HepG2 (cell line): ENCODE measurements around the gene GAS2L2. TPM values are rescaled to one million over a fixed set of nuclear protein-coding genes. Genes with fewer than 3 reads are reported as not detected.

Source experiments
- ATAC-seq: fragments of 200-7000 bp; cut with Tn5 transposase; 3 replicates; pipeline ENCODE4 v1.9.1; 2020; ENCODE audit warnings: mild to moderate bottlenecking, moderate library complexity
- BruUV-seq: library from RNA; stranded (reverse); fragments of 400-500 nt; replicated peaks from 2 replicates; lab custom pipeline; 2021; lab: Mats Ljungman, UMichigan
- CTCF ChIA-PET: fragments of 300-600 bp; formaldehyde crosslinking; extraction: SDS; loops from one replicate; lab custom pipeline; 2021; ENCODE audit warnings: low total read pairs, inconsistent platforms, low intra/inter-chr PET ratio; lab: Yijun Ruan, JAX
- POLR2A ChIA-PET: fragments of 350-600 bp; sonication (Branson Sonifier 250); formaldehyde crosslinking; loops from one replicate; lab custom pipeline; 2020; ENCODE audit warnings: antibody characterized with exemption, inconsistent platforms; lab: Yijun Ruan, JAX
- DNase-seq: peaks from one replicate; pipeline ENCODE4 v3.0.0-alpha.2; 2015; ENCODE audit warnings: low spot score
- FAIRE-seq: peaks from 3 replicates; lab custom pipeline; 2011; peaks lifted over from hg19 to GRCh38; lab: Jason Lieb, UNC
- H2AFZ ChIP-seq: one replicate; pipeline ENCODE4 v1.6.1; 2011; ENCODE audit warnings: low read length, inconsistent platforms
- H3K27ac ChIP-seq: fragments of 300-600 bp; 3 replicates; pipeline ENCODE4 v1.8.0; 2011; ENCODE audit warnings: mixed run types, mild to moderate bottlenecking, mixed read lengths, low read length, inconsistent platforms; ENCODE audit not compliant: insufficient read depth; ENCODE audit errors: extremely low read length
- H3K27me3 ChIP-seq, 2 experiments: fragments of 200-600 bp in 1 of 2; 2 replicates in 1 of 2; 3 replicates in 1 of 2; pipeline versions ENCODE4 v1.6.0 to v1.8.0; 2011; ENCODE audit warnings: low read length in 2 of 2, mild to moderate bottlenecking in 2 of 2, moderate library complexity in 2 of 2, inconsistent platforms in 1 of 2; ENCODE audit not compliant: insufficient read depth in 2 of 2, control insufficient read depth in 1 of 2
- H3K36me3 ChIP-seq, 2 experiments: fragments of 200-600 bp in 1 of 2; replicated peaks in 1 of 2; 2 replicates in 1 of 2; 3 replicates in 1 of 2; pipeline versions ENCODE4 v1.5.1 to v1.8.0; 2011; ENCODE audit warnings: low read length in 2 of 2, inconsistent platforms in 1 of 2; ENCODE audit not compliant: insufficient read depth in 2 of 2, control insufficient read depth in 1 of 2
- H3K4me1 ChIP-seq: 2 replicates; pipeline ENCODE4 v1.5.1; 2012; ENCODE audit warnings: low read length, inconsistent platforms; ENCODE audit not compliant: insufficient read depth
- H3K4me2 ChIP-seq: 2 replicates; pipeline ENCODE4 v1.6.0; 2011; ENCODE audit warnings: low read depth, low read length, inconsistent platforms
- H3K4me3 ChIP-seq, 3 experiments: fragments of 200-600 bp in 1 of 3; sonication (generic), shearing (Covaris generic) in 1 of 3; replicated peaks in 1 of 3; 2 replicates each; pipeline ENCODE4 v1.5.1; 2011 to 2016; ENCODE audit warnings: low read length in 3 of 3, inconsistent platforms in 2 of 3, low read depth in 2 of 3, mild to moderate bottlenecking in 2 of 3, control low read depth in 1 of 3, mixed read lengths in 1 of 3; ENCODE audit not compliant: insufficient read depth in 1 of 3
- H3K79me2 ChIP-seq: one replicate; pipeline ENCODE4 v1.6.1; 2011; ENCODE audit warnings: low read length, inconsistent platforms; ENCODE audit not compliant: insufficient read depth
- H3K9ac ChIP-seq: 2 replicates; pipeline ENCODE4 v1.6.0; 2011; ENCODE audit warnings: mild to moderate bottlenecking, low read depth, low read length, inconsistent platforms; ENCODE audit not compliant: insufficient read depth
- H3K9me3 ChIP-seq: 2 replicates; pipeline ENCODE4 v1.5.1; 2012; ENCODE audit warnings: mild to moderate bottlenecking, low read length
- H4K20me1 ChIP-seq: 2 replicates; pipeline ENCODE4 v1.6.0; 2011; ENCODE audit warnings: inconsistent platforms, mild to moderate bottlenecking, low read length, moderate library complexity; ENCODE audit not compliant: insufficient read depth
- CBX2 ChIP-seq, 2 experiments: fragments of 200-600 bp in 1 of 2; sonication (generic); formaldehyde crosslinking in 1 of 2; IDR thresholded peaks; 2 replicates each; pipeline versions ENCODE4 v1.7.0 to v1.8.1; 2018 to 2022; ENCODE audit warnings: low read depth in 2 of 2, low read length in 1 of 2, mild to moderate bottlenecking in 1 of 2, missing genetic modification reagents in 1 of 2
- GTF3A ChIP-seq: sonication (generic); formaldehyde crosslinking; conservative IDR thresholded peaks from 2 replicates; pipeline ENCODE4 v1.4.0; 2020; ENCODE audit warnings: mild to moderate bottlenecking, missing genetic modification reagents
- MAZ ChIP-seq, 2 experiments: sonication (generic) in 1 of 2; formaldehyde crosslinking in 1 of 2; IDR thresholded peaks; 2 replicates each; pipeline versions ENCODE4 v1.5.0 to v1.6.1; 2012 to 2020; ENCODE audit warnings: low read depth in 2 of 2, mild to moderate bottlenecking in 2 of 2, borderline replicate concordance in 1 of 2, improper control_type of control experiment in 1 of 2, low read length in 1 of 2, missing genetic modification reagents in 1 of 2, moderate library complexity in 1 of 2
- NBN ChIP-seq: fragments of 450-650 bp; conservative IDR thresholded peaks from 2 replicates; pipeline ENCODE4 v1.6.1; 2017
- YY1 ChIP-seq: IDR thresholded peaks from 2 replicates; pipeline ENCODE4 v1.6.1; 2011; ENCODE audit warnings: low read length, low read depth, moderate library complexity, mild to moderate bottlenecking; ENCODE audit not compliant: insufficient read depth, insufficient replicate concordance
- WGBS: methylation state at CpG from one replicate; pipeline ENCODE4 v1.1.6; 2017; ENCODE audit warnings: low lambda C conversion rate; 5-methylcytosine and 5-hydroxymethylcytosine counted together
- in situ Hi-C: cut with HindIII; loops from 2 replicates; pipeline ENCODE4 v1.10.0; 2017; ENCODE audit warnings: low pct_unique_long_range_greater_than_20kb; ENCODE audit not compliant: extremely low pct_ligation_motif_present
- intact Hi-C: fragments of 100-400 bp; cut with micrococcal nuclease; formaldehyde crosslinking; loops from one replicate; pipeline ENCODE4 v1.10.0; 2022; ENCODE audit not compliant: unreplicated experiment
- polyA plus RNA-seq, 8 experiments: library from polyadenylated mRNA; depleted of rRNA in 3 of 8; stranded (reverse) in 7 of 8; unstranded in 1 of 8; fragments of >200 nt; fragmentation: Illumina TruSeq in 4 of 8; extraction: Trizol in 4 of 8; gene quantifications; 2 replicates each; pipeline versions ENCODE4 v1.2.1 to v1.2.3, GENCODE V29; 2011 to 2016; ENCODE audit warnings: low read depth in 4 of 8, missing spikeins in 1 of 8, mixed read lengths in 1 of 8; ENCODE audit not compliant: insufficient read depth in 1 of 8
- total RNA-seq, 5 experiments: library from RNA; depleted of rRNA; stranded (reverse); fragments of >200 nt; fragmentation: Illumina TruSeq; extraction: Trizol; gene quantifications; 2 replicates each; pipeline ENCODE4 v1.2.3, GENCODE V29; 2016; ENCODE audit warnings: low read depth in 1 of 5
- TF ChIP-seq, protein P1 (sequence below): sonication (generic); formaldehyde crosslinking; IDR thresholded peaks from 2 replicates; pipeline ENCODE4 v1.5.0; 2020; ENCODE audit warnings: mild to moderate bottlenecking, missing genetic modification reagents
- TF ChIP-seq, protein P2 (sequence below): sonication (generic); formaldehyde crosslinking; IDR thresholded peaks from 2 replicates; pipeline ENCODE4 v1.5.0; 2020; ENCODE audit warnings: mild to moderate bottlenecking, missing genetic modification reagents
- TF ChIP-seq, protein P3 (sequence below): sonication (generic); formaldehyde crosslinking; IDR thresholded peaks from 2 replicates; pipeline ENCODE4 v1.9.0; 2021; ENCODE audit warnings: missing genetic modification reagents, mild to moderate bottlenecking, borderline replicate concordance

The GAS2L2 gene
- total and polyA plus RNA-seq, 2 of the 13 experiments (the other 11 are each of a cell fraction or from before 2014, with no cell fraction given), result not detected

DNA sequence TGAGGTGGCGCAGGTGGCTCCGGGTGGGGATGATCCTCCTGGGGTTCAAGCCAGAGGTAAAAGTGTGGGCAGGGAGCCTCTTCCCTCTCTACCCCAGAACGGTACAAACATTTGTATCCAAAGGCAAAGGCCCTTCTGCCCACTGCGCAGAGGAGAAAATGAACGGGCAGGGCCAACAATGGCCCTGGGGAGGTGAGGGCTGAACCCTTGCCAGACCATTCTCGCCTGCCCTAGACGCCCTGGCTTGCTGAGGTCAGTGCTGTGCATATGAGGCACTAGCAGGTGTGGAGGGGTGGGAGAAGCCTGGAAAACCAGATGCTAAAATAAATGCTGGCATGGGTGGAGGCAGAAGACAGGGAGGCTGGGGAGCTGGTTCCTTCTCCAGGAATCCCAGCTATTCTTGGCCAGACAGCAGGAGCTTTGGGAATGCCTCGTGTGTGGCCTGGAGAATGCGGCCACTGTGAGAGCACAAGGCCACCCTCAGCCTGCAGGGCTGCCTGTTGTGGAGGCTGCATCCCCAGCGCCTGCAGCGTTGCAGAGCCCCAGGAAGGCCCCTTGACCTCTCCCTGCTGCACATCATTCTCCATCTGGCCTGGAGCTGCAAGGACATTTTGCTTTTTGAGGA lies 12.2 kb upstream of the GAS2L2 start:
- DNase-seq (no peak), FAIRE-seq (no peak), ATAC-seq (no peak)
- peaks cover 3 to 33% of the 10 kb centered on the region in 2 experiments; a peak in 3 of 5 replicates for H3K27me3 ChIP-seq
- in situ Hi-C loops, result no loop called here
- no peak overlapping the region for H2AFZ ChIP-seq
- no peaks in the 10 kb centered on the region for H3K9me3 ChIP-seq
- BruUV-seq, result no TSS peak
- H3K79me2 ChIP-seq, result no peaks in the 10 kb centered on the region
- no peak for TF ChIP-seq GTF3A (CRISPR knock-in tag)
- TF ChIP-seq, protein P1, sequence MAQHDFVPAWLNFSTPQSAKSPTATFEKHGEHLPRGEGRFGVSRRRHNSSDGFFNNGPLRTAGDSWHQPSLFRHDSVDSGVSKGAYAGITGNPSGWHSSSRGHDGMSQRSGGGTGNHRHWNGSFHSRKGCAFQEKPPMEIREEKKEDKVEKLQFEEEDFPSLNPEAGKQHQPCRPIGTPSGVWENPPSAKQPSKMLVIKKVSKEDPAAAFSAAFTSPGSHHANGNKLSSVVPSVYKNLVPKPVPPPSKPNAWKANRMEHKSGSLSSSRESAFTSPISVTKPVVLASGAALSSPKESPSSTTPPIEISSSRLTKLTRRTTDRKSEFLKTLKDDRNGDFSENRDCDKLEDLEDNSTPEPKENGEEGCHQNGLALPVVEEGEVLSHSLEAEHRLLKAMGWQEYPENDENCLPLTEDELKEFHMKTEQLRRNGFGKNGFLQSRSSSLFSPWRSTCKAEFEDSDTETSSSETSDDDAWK (CRISPR knock-in tag), result no peak
- no peak for TF ChIP-seq MAZ (IDR thresholded peaks at IDR 0.05; ENCODE audit: borderline replicate concordance, low read depth, low read length)
- no peak for TF ChIP-seq MAZ (CRISPR knock-in tag; IDR thresholded peaks at IDR 0.05; ENCODE audit: low read depth)
- TF ChIP-seq, protein P2, sequence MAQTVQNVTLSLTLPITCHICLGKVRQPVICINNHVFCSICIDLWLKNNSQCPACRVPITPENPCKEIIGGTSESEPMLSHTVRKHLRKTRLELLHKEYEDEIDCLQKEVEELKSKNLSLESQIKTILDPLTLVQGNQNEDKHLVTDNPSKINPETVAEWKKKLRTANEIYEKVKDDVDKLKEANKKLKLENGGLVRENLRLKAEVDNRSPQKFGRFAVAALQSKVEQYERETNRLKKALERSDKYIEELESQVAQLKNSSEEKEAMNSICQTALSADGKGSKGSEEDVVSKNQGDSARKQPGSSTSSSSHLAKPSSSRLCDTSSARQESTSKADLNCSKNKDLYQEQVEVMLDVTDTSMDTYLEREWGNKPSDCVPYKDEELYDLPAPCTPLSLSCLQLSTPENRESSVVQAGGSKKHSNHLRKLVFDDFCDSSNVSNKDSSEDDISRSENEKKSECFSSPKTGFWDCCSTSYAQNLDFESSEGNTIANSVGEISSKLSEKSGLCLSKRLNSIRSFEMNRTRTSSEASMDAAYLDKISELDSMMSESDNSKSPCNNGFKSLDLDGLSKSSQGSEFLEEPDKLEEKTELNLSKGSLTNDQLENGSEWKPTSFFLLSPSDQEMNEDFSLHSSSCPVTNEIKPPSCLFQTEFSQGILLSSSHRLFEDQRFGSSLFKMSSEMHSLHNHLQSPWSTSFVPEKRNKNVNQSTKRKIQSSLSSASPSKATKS, result no peak
- no peak for TF ChIP-seq NBN
- no peak for TF ChIP-seq CBX2 (IDR thresholded peaks at IDR 0.05; ENCODE audit: low read depth, low read length)
- no peak for TF ChIP-seq CBX2 (CRISPR knock-in tag; IDR thresholded peaks at IDR 0.05; ENCODE audit: low read depth)
- TF ChIP-seq, protein P3, sequence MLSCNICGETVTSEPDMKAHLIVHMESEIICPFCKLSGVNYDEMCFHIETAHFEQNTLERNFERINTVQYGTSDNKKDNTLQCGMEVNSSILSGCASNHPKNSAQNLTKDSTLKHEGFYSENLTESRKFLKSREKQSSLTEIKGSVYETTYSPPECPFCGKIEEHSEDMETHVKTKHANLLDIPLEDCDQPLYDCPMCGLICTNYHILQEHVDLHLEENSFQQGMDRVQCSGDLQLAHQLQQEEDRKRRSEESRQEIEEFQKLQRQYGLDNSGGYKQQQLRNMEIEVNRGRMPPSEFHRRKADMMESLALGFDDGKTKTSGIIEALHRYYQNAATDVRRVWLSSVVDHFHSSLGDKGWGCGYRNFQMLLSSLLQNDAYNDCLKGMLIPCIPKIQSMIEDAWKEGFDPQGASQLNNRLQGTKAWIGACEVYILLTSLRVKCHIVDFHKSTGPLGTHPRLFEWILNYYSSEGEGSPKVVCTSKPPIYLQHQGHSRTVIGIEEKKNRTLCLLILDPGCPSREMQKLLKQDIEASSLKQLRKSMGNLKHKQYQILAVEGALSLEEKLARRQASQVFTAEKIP (CRISPR knock-in tag), result no peak
- no peak for TF ChIP-seq YY1
- H3K9ac ChIP-seq, result no peak overlapping the region
- CTCF ChIA-PET, result interaction anchor here (3.0 kb wide), 2 partner anchors 40 to 44 kb away, joined by 28 to 50 read pairs; partner anchors contain the start of gene TAF15
- H3K4me1 ChIP-seq, result peaks cover 28% of the 10 kb centered on the region
- no peak overlapping the region for H3K27ac ChIP-seq
- WGBS, result 38% methylated on average over 9 of the region's 11 CpGs
- no peaks in the 10 kb centered on the region for H3K36me3 ChIP-seq
- POLR2A ChIA-PET, result interaction anchor here (1.7 kb wide), 1 partner anchor 186 kb away, joined by 5 read pairs; the partner anchor contains the start of gene PEX12
- peak overlapping the region in 1 of 3 experiments; percentile 26; a peak in 1 of 6 replicates for H3K4me3 ChIP-seq
- intact Hi-C loops, result no loop called here
- peak overlapping the region; percentile 86 for H3K4me2 ChIP-seq
- H4K20me1 ChIP-seq, result no peaks in the 10 kb centered on the region
